Measurements from ENCODE around the gene TJAP1.

TJAP1 gene

GRCh38 chr6:43509984-43510826 lies 32.8 kb downstream of the TJAP1 start, which contains the start of gene LRRC73:
TSS of gene LRRC73 (minus strand) at chr6:43510346. CDS start at chr6:43509785, 561 bp downstream.
- Mint-ChIP-seq H3K27me3 (ENCODE audit: low read depth) (peaks cover 19% of the 10 kb centered on the region), H3K27ac (peak within 1 kb of the TSS; percentile 87), H3K9me3 (no peaks in the 10 kb centered on the region), H3K4me3 (peak within 1 kb of the TSS; percentile 90), H3K36me3 (ENCODE audit: low read depth) (peaks cover 38% of the 10 kb centered on the region), H3K4me1 (ENCODE audit: low read depth) (peaks cover 22% of the 10 kb centered on the region)
- DNase-seq (ENCODE audit: low spot score), result peak; percentile 80

GRCh38 chr6:43510827-43511163 lies 33.4 kb downstream of the TJAP1 start:
- Mint-ChIP-seq H3K27ac (no peak overlapping the region), H3K9me3 (no peaks in the 10 kb centered on the region), H3K4me3 (peak overlapping the region; percentile 62), H3K4me1 (ENCODE audit: low read depth) (peaks cover 26% of the 10 kb centered on the region), H3K36me3 (ENCODE audit: low read depth) (peaks cover 41% of the 10 kb centered on the region), H3K27me3 (ENCODE audit: low read depth) (peaks cover 19% of the 10 kb centered on the region)
- DNase-seq (ENCODE audit: low spot score), result no peak

GRCh38 chr6:43511824-43512415 lies 34.5 kb downstream of the TJAP1 start:
- Mint-ChIP-seq H3K9me3 (no peaks in the 10 kb centered on the region), H3K4me3 (peak overlapping the region; percentile 14), H3K4me1 (ENCODE audit: low read depth) (peaks cover 27% of the 10 kb centered on the region), H3K36me3 (ENCODE audit: low read depth) (peaks cover 40% of the 10 kb centered on the region), H3K27ac (peak overlapping the region; percentile 72), H3K27me3 (ENCODE audit: low read depth) (peaks cover 19% of the 10 kb centered on the region)
- no peak for DNase-seq (ENCODE audit: low spot score)

GRCh38 chr6:43515808-43516207 lies 38.4 kb downstream of the TJAP1 start:
- H3K27me3 Mint-ChIP-seq (ENCODE audit: low read depth), result no peaks in the 10 kb centered on the region
- peaks cover 43% of the 10 kb centered on the region for H3K36me3 Mint-ChIP-seq (ENCODE audit: low read depth)
- no peaks in the 10 kb centered on the region for H3K9me3 Mint-ChIP-seq
- peaks cover 21% of the 10 kb centered on the region for H3K4me1 Mint-ChIP-seq (ENCODE audit: low read depth)
- DNase-seq (ENCODE audit: low spot score), result no peak
- no peak overlapping the region for H3K4me3 Mint-ChIP-seq
- H3K27ac Mint-ChIP-seq, result no peak overlapping the region

- H3K27me3 Mint-ChIP-seq (ENCODE audit: low read depth), result no peaks in the 10 kb centered on the region
- no peak overlapping the region for H3K27ac Mint-ChIP-seq
- H3K4me1 Mint-ChIP-seq (ENCODE audit: low read depth), result peaks cover 21% of the 10 kb centered on the region
- H3K4me3 Mint-ChIP-seq, result no peak overlapping the region
- no peak for DNase-seq (ENCODE audit: low spot score)
- no peaks in the 10 kb centered on the region for H3K9me3 Mint-ChIP-seq
- peaks cover 44% of the 10 kb centered on the region for H3K36me3 Mint-ChIP-seq (ENCODE audit: low read depth)
Measured at GRCh38 chr6:43516367-43516696, 39.0 kb downstream of the TJAP1 start.

- Mint-ChIP-seq H3K27me3 (ENCODE audit: low read depth) (no peaks in the 10 kb centered on the region), H3K4me1 (ENCODE audit: low read depth) (peaks cover 18% of the 10 kb centered on the region), H3K9me3 (no peaks in the 10 kb centered on the region), H3K4me3 (no peak within 1 kb of the TSS), H3K36me3 (ENCODE audit: low read depth) (peaks cover 40% of the 10 kb centered on the region), H3K27ac (no peak within 1 kb of the TSS)
- peak; percentile 95 for DNase-seq (ENCODE audit: low spot score)
Measured at GRCh38 chr6:43516697-43517504, 39.5 kb downstream of the TJAP1 start, which contains the start of the genes POLR1C and YIPF3. TSS of gene POLR1C (plus strand) at chr6:43517089. CDS start at chr6:43517110, 21 bp downstream. TSS of gene YIPF3 (minus strand) at chr6:43516926. CDS start at chr6:43516807, 119 bp downstream.

GRCh38 chr6:43517505-43518357 lies 40.4 kb downstream of the TJAP1 start:
- Mint-ChIP-seq H3K27ac (no peak overlapping the region), H3K27me3 (ENCODE audit: low read depth) (no peaks in the 10 kb centered on the region), H3K4me1 (ENCODE audit: low read depth) (peaks cover 18% of the 10 kb centered on the region), H3K9me3 (no peaks in the 10 kb centered on the region), H3K4me3 (no peak overlapping the region), H3K36me3 (ENCODE audit: low read depth) (peaks cover 36% of the 10 kb centered on the region)
- no peak for DNase-seq (ENCODE audit: low spot score)

- Mint-ChIP-seq H3K27ac (no peak overlapping the region), H3K36me3 (ENCODE audit: low read depth) (peaks cover 37% of the 10 kb centered on the region), H3K27me3 (ENCODE audit: low read depth) (no peaks in the 10 kb centered on the region), H3K9me3 (no peaks in the 10 kb centered on the region), H3K4me3 (no peak overlapping the region), H3K4me1 (ENCODE audit: low read depth) (peaks cover 16% of the 10 kb centered on the region)
- DNase-seq (ENCODE audit: low spot score), result no peak
Measured at GRCh38 chr6:43520097-43520496, 42.7 kb downstream of the TJAP1 start.

- no peak overlapping the region for H3K27ac Mint-ChIP-seq
- no peaks in the 10 kb centered on the region for H3K27me3 Mint-ChIP-seq (ENCODE audit: low read depth)
- H3K36me3 Mint-ChIP-seq (ENCODE audit: low read depth), result peaks cover 47% of the 10 kb centered on the region
- peaks cover 9% of the 10 kb centered on the region for H3K4me1 Mint-ChIP-seq (ENCODE audit: low read depth)
- H3K4me3 Mint-ChIP-seq, result no peak overlapping the region
- no peak for DNase-seq (ENCODE audit: low spot score)
- H3K9me3 Mint-ChIP-seq, result no peaks in the 10 kb centered on the region
Measured at GRCh38 chr6:43521836-43522235, 44.5 kb downstream of the TJAP1 start.

GRCh38 chr6:43522547-43523261 lies 45.3 kb downstream of the TJAP1 start:
- peaks cover 9% of the 10 kb centered on the region for H3K4me1 Mint-ChIP-seq (ENCODE audit: low read depth)
- no peak overlapping the region for H3K4me3 Mint-ChIP-seq
- peaks cover 55% of the 10 kb centered on the region for H3K36me3 Mint-ChIP-seq (ENCODE audit: low read depth)
- no peak for DNase-seq (ENCODE audit: low spot score)
- no peak overlapping the region for H3K27ac Mint-ChIP-seq
- H3K9me3 Mint-ChIP-seq, result no peaks in the 10 kb centered on the region
- no peaks in the 10 kb centered on the region for H3K27me3 Mint-ChIP-seq (ENCODE audit: low read depth)

- H3K27me3 Mint-ChIP-seq (ENCODE audit: low read depth), result no peaks in the 10 kb centered on the region
- peaks cover 9% of the 10 kb centered on the region for H3K4me1 Mint-ChIP-seq (ENCODE audit: low read depth)
- H3K4me3 Mint-ChIP-seq, result no peak overlapping the region
- no peaks in the 10 kb centered on the region for H3K9me3 Mint-ChIP-seq
- DNase-seq (ENCODE audit: low spot score), result no peak
- peaks cover 61% of the 10 kb centered on the region for H3K36me3 Mint-ChIP-seq (ENCODE audit: low read depth)
- no peak overlapping the region for H3K27ac Mint-ChIP-seq
Measured at GRCh38 chr6:43523284-43523683, 45.9 kb downstream of the TJAP1 start.

GRCh38 chr6:43524483-43524961 lies 47.2 kb downstream of the TJAP1 start:
- Mint-ChIP-seq H3K4me3 (no peak overlapping the region), H3K27ac (no peak overlapping the region), H3K4me1 (ENCODE audit: low read depth) (peaks cover 9% of the 10 kb centered on the region), H3K9me3 (no peaks in the 10 kb centered on the region), H3K27me3 (ENCODE audit: low read depth) (no peaks in the 10 kb centered on the region), H3K36me3 (ENCODE audit: low read depth) (peaks cover 61% of the 10 kb centered on the region)
- no peak for DNase-seq (ENCODE audit: low spot score)

GRCh38 chr6:43532201-43532600 lies 54.8 kb downstream of the TJAP1 start:
- H3K4me1 Mint-ChIP-seq (ENCODE audit: low read depth), result no peaks in the 10 kb centered on the region
- DNase-seq (ENCODE audit: low spot score), result no peak
- no peaks in the 10 kb centered on the region for H3K9me3 Mint-ChIP-seq
- H3K36me3 Mint-ChIP-seq (ENCODE audit: low read depth), result peaks cover 41% of the 10 kb centered on the region
- no peaks in the 10 kb centered on the region for H3K27me3 Mint-ChIP-seq (ENCODE audit: low read depth)
- H3K27ac Mint-ChIP-seq, result no peak overlapping the region
- H3K4me3 Mint-ChIP-seq, result no peak overlapping the region
